Psoas muscle (tissue), 8 donors: ENCODE data around the gene STRADA. TPM values are rescaled to one million over a fixed set of nuclear protein-coding genes. Genes with fewer than 3 reads are reported as not detected.

Experiments
- ATAC-seq, 4 donors: fragments of 200-7000 bp; cut with Tn5 transposase; one replicate each; pipeline ENCODE4 v1.9.1; 2020; ENCODE audit warnings: moderate library complexity in 3 of 4, mild to moderate bottlenecking in 2 of 4
- DNase-seq, 2 donors: peaks; one replicate each; pipeline ENCODE4 v3.0.0-alpha.2; 2020
- H3K27ac ChIP-seq: fragments of 200-600 bp; one replicate; pipeline ENCODE4 v1.8.0; 2022
- H3K27me3 ChIP-seq, 3 donors: fragments of 200-600 bp in 1 of 3; one replicate each; pipeline versions ENCODE4 v1.6.1 to v1.8.0; 2013 to 2022; ENCODE audit warnings: low read length in 2 of 3, mild to moderate bottlenecking in 2 of 3, moderate library complexity in 1 of 3; ENCODE audit not compliant: insufficient read depth in 3 of 3
- H3K36me3 ChIP-seq, 2 donors: fragments of 200-600 bp in 1 of 2; one replicate each; pipeline versions ENCODE4 v1.6.1 to v1.8.0; 2013 to 2022; ENCODE audit warnings: low read depth in 1 of 2, mild to moderate bottlenecking in 1 of 2, moderate library complexity in 1 of 2; ENCODE audit not compliant: insufficient read depth in 1 of 2
- H3K4me1 ChIP-seq: fragments of 200-600 bp; one replicate; pipeline ENCODE4 v1.8.0; 2022
- H3K4me3 ChIP-seq: fragments of 200-600 bp; one replicate; pipeline ENCODE4 v1.8.0; 2022; ENCODE audit warnings: mild to moderate bottlenecking
- H3K9me3 ChIP-seq: fragments of 200-600 bp; one replicate; pipeline ENCODE4 v1.8.0; 2022
- CTCF ChIP-seq: fragments of 200-600 bp; IDR thresholded peaks from one replicate; pipeline ENCODE4 v1.8.0; 2022; ENCODE audit warnings: antibody characterized with exemption
- WGBS, 3 donors: extraction: QIAGEN DNeasy Blood & Tissue Kit; methylation state at CpG; one replicate each; pipeline versions ENCODE4 v1.1.6 to v1.1.7; 2013; 5-methylcytosine and 5-hydroxymethylcytosine counted together
- intact Hi-C, 2 donors: fragments of 100-400 bp; cut with DNase I; formaldehyde crosslinking; loops; one replicate each; pipeline versions ENCODE4 v1.11.0 to v1.14.2; 2022
- polyA plus RNA-seq, 3 donors: library from polyadenylated mRNA; stranded (reverse); fragments of 200-250 nt; gene quantifications; one replicate each; pipeline ENCODE4 v1.2.3, GENCODE V29; 2013
- total RNA-seq, 4 donors: library from RNA; stranded (reverse); fragmentation: NEBNext Ultra II Directional in 2 of 4; extraction: Animal tissue kit (Norgen Biotek cat#: 25700) in 2 of 4; gene quantifications; one replicate each; pipeline versions ENCODE4 v1.2.1 to v1.2.4, GENCODE V29; 2021 to 2023
- donor health status: healthy with polysubstance abuse.
- donor health status: DM: no; HTN: no; CAD: no; lungs with moderate emphysema.
- donor health status: Bipolar disorder and iron deficiency.
- donor health status: healthy.
- donor health status: DM: yes; HTN: yes; CAD: no.
- donor health status: DM: no; HTN: no; CAD: no.
- donor health status: DM: no; HTN: no; CAD: no.
- donor health status: DM: yes; HTN: yes; CAD: no.

The STRADA gene
- total and polyA plus RNA-seq, 7 donors: 6.7 to 14.9 (median 9.5) TPM

DNA sequence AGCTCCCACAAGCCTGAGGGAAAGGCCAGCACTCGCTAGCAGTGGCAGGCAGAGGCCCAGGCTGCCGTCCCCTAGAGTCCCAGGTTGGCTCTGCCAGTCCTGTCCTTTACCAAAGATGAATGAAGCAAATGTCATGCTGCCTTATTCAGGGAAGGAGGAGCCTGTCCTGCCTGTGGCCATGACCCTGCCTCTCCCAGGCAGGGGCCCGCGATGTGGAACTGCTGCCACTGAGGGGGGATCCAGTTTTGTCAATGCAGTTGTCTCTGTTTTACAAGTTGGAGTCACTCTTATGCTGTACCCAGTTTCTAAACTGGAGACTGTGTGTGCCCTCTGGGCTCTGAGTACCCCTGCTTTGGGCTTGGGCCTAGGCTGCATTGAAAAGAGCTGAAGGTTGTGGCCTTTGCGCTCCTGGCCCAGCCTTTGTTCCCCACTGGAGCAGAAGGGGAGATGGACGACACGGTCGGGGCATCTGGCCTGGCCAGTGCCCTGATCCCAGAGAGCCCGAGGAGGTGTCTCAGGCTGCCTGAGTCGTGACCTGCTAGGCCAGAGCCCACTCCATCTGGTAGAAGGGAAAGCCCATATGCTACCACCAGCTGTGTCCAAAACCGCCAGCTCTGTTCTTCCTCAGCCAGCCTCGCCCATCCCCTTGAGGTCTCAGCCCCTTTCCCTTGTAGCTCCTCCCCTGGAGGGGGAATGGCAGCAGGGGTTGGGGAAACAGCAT, 47.2 kb downstream of the STRADA start:
- H3K27me3 ChIP-seq: peaks cover 0 to 11% (median 0%) of the 10 kb centered on the region in 3 donors
- ATAC-seq (no peak), DNase-seq (no peak)
- peaks cover 16% of the 10 kb centered on the region for H3K4me1 ChIP-seq
- whole genome bisulfite sequencing, 3 donors: 77 to 82% (median 82%) methylated on average over 12 of the region's 12 CpGs
- H3K4me3 ChIP-seq: no peak overlapping the region
- peaks cover 0 to 60% of the 10 kb centered on the region in 2 donors for H3K36me3 ChIP-seq
- H3K27ac ChIP-seq: no peak overlapping the region
- intact Hi-C loops: no loop called here
- no peak for TF ChIP-seq CTCF
- H3K9me3 ChIP-seq: no peaks in the 10 kb centered on the region

- WGBS, 3 donors: 85 to 90% (median 90%) methylated on average over 18 of the region's 18 CpGs
- no peak for TF ChIP-seq CTCF
- peaks cover 0 to 69% of the 10 kb centered on the region in 2 donors for H3K36me3 ChIP-seq
- ATAC-seq: no peak
- no peak overlapping the region for H3K4me3 ChIP-seq
- no peak for DNase-seq
- H3K4me1 ChIP-seq: peaks cover 9% of the 10 kb centered on the region
- intact Hi-C loops: no loop called here
- H3K9me3 ChIP-seq: no peaks in the 10 kb centered on the region
- no peak overlapping the region for H3K27ac ChIP-seq
- H3K27me3 ChIP-seq: peaks cover 0 to 3% (median 0%) of the 10 kb centered on the region in 3 donors
Observed at GRCh38 chr17:63693411-63694113, 48.0 kb downstream of the STRADA start.

- Histone ChIP-seq H3K27ac (no peak overlapping the region), H3K36me3 (peaks cover 2 to 80% of the 10 kb centered on the region in 2 donors), H3K4me1 (no peaks in the 10 kb centered on the region), H3K9me3 (no peaks in the 10 kb centered on the region), H3K4me3 (no peak overlapping the region), H3K27me3 (no peaks in the 10 kb centered on the region)
- no peak for ATAC-seq
- no peak for TF ChIP-seq CTCF
- DNase-seq: no peak
- WGBS, 3 donors: 91 to 94% (median 93%) methylated on average over 11 of the region's 11 CpGs
- intact Hi-C loops: no loop called here
Observed at GRCh38 chr17:63692195-63692816, 49.3 kb downstream of the STRADA start.

- ATAC-seq: no peak
- intact Hi-C loops: no loop called here
Observed at GRCh38 chr17:63689479-63689878, 52.1 kb downstream of the STRADA start.

More at GRCh38 chr17:63689479-63689878, 52.1 kb downstream of the STRADA start:
- Histone ChIP-seq H3K27ac (no peak overlapping the region), H3K36me3 (peaks cover 2 to 92% of the 10 kb centered on the region in 2 donors), H3K27me3 (no peaks in the 10 kb centered on the region), H3K4me1 (no peaks in the 10 kb centered on the region), H3K4me3 (no peak overlapping the region), H3K9me3 (no peaks in the 10 kb centered on the region)
- no peak for TF ChIP-seq CTCF
- DNase-seq: no peak
- whole genome bisulfite sequencing, 3 donors: 93 to 96% (median 94%) methylated on average over 14 of the region's 14 CpGs
